ENCODE results near the gene INSIG1. TPM values are rescaled to one million over a fixed set of nuclear protein-coding genes. Genes with fewer than 3 reads are reported as not detected.

The INSIG1 gene
- polyA plus RNA-seq, 1 of the 3 experiments (the other 2 are of a cell fraction) = 6.4 TPM

DNA sequence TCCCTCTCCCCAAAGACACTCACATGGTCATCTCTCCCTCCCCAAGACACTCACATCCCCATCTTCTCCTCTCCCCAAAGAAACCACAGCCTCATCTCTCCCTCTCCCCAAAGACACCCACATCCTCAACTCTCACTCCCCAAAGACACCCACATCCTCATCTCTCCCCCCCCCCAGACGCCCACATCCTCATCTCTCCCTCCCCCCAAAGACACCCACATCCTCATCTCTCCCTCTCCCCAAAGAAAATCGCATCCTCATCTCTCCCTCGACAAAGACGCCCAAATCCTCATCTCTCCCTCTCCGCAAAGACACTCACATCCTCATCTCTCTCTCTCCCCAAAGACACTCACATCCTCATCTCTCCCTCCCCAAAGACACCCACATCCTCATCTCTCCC lies 31.5 kb downstream of the INSIG1 start:
- no peak overlapping the region for H2AFZ ChIP-seq (ENCODE audit: low read depth)
- no peaks in the 10 kb centered on the region for H4K20me1 ChIP-seq (ENCODE audit: insufficient read depth)
- CTCF ChIA-PET = no interaction called here
- no peaks in the 10 kb centered on the region for H3K36me3 ChIP-seq (replicated peaks in 1 of 2; ENCODE audit: control insufficient read depth in 1 of 2, insufficient read depth in 2 of 2, low read length in 1 of 2)
- H3K4me1 ChIP-seq (ENCODE audit: control insufficient read depth in 1 of 2, insufficient read depth in 2 of 2, low read depth in 1 of 2, low read length in 1 of 2) = no peaks in the 10 kb centered on the region; a peak in 1 of 4 replicates
- WGBS (ENCODE audit: low lambda C conversion rate) = 0% methylated on average over 1 of the region's 5 CpGs
- H3K9me3 ChIP-seq = no peaks in the 10 kb centered on the region
- DNase-seq = no peak
- H3K9ac ChIP-seq = no peak overlapping the region
- H3K4me3 ChIP-seq (ENCODE audit: low read depth in 2 of 2, low read length in 1 of 2) = no peak overlapping the region
- TF ChIP-seq, protein P1, sequence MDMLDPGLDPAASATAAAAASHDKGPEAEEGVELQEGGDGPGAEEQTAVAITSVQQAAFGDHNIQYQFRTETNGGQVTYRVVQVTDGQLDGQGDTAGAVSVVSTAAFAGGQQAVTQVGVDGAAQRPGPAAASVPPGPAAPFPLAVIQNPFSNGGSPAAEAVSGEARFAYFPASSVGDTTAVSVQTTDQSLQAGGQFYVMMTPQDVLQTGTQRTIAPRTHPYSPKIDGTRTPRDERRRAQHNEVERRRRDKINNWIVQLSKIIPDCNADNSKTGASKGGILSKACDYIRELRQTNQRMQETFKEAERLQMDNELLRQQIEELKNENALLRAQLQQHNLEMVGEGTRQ (IDR thresholded peaks at IDR 0.05; ENCODE audit: borderline replicate concordance, low read depth, low read length) = no peak
- TF ChIP-seq TEAD4 (IDR thresholded peaks at IDR 0.05; ENCODE audit: borderline replicate concordance, insufficient read depth) (no peak), MEF2A (IDR thresholded peaks at IDR 0.05; ENCODE audit: borderline replicate concordance, low read depth) (no peak), FOXJ3 (CRISPR knock-in tag; IDR thresholded peaks at IDR 0.05) (no peak), GATA2 (CRISPR knock-in tag; IDR thresholded peaks at IDR 0.05) (no peak), RCOR1 (IDR thresholded peaks at IDR 0.05; ENCODE audit: low read length) (no peak), SIN3A (IDR thresholded peaks at IDR 0.05; ENCODE audit: borderline replicate concordance, low read depth, low read length) (no peak), YY1 (IDR thresholded peaks at IDR 0.05; ENCODE audit: low read depth) (no peak), JUND (IDR thresholded peaks at IDR 0.05) (no peak), NRF1 (IDR thresholded peaks at IDR 0.05; ENCODE audit: low read depth, low read length) (no peak), NFIC (IDR thresholded peaks at IDR 0.05; ENCODE audit: borderline replicate concordance) (no peak)
- TF ChIP-seq, protein P2, sequence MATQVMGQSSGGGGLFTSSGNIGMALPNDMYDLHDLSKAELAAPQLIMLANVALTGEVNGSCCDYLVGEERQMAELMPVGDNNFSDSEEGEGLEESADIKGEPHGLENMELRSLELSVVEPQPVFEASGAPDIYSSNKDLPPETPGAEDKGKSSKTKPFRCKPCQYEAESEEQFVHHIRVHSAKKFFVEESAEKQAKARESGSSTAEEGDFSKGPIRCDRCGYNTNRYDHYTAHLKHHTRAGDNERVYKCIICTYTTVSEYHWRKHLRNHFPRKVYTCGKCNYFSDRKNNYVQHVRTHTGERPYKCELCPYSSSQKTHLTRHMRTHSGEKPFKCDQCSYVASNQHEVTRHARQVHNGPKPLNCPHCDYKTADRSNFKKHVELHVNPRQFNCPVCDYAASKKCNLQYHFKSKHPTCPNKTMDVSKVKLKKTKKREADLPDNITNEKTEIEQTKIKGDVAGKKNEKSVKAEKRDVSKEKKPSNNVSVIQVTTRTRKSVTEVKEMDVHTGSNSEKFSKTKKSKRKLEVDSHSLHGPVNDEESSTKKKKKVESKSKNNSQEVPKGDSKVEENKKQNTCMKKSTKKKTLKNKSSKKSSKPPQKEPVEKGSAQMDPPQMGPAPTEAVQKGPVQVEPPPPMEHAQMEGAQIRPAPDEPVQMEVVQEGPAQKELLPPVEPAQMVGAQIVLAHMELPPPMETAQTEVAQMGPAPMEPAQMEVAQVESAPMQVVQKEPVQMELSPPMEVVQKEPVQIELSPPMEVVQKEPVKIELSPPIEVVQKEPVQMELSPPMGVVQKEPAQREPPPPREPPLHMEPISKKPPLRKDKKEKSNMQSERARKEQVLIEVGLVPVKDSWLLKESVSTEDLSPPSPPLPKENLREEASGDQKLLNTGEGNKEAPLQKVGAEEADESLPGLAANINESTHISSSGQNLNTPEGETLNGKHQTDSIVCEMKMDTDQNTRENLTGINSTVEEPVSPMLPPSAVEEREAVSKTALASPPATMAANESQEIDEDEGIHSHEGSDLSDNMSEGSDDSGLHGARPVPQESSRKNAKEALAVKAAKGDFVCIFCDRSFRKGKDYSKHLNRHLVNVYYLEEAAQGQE (IDR thresholded peaks at IDR 0.05; ENCODE audit: low read depth, low read length) = no peak
- TF ChIP-seq, protein P3, sequence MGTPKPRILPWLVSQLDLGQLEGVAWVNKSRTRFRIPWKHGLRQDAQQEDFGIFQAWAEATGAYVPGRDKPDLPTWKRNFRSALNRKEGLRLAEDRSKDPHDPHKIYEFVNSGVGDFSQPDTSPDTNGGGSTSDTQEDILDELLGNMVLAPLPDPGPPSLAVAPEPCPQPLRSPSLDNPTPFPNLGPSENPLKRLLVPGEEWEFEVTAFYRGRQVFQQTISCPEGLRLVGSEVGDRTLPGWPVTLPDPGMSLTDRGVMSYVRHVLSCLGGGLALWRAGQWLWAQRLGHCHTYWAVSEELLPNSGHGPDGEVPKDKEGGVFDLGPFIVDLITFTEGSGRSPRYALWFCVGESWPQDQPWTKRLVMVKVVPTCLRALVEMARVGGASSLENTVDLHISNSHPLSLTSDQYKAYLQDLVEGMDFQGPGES (IDR thresholded peaks at IDR 0.05; ENCODE audit: low read depth, low read length) = no peak
- TF ChIP-seq, protein P4, sequence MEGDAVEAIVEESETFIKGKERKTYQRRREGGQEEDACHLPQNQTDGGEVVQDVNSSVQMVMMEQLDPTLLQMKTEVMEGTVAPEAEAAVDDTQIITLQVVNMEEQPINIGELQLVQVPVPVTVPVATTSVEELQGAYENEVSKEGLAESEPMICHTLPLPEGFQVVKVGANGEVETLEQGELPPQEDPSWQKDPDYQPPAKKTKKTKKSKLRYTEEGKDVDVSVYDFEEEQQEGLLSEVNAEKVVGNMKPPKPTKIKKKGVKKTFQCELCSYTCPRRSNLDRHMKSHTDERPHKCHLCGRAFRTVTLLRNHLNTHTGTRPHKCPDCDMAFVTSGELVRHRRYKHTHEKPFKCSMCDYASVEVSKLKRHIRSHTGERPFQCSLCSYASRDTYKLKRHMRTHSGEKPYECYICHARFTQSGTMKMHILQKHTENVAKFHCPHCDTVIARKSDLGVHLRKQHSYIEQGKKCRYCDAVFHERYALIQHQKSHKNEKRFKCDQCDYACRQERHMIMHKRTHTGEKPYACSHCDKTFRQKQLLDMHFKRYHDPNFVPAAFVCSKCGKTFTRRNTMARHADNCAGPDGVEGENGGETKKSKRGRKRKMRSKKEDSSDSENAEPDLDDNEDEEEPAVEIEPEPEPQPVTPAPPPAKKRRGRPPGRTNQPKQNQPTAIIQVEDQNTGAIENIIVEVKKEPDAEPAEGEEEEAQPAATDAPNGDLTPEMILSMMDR (IDR thresholded peaks at IDR 0.05) = no peak
- H3K79me2 ChIP-seq (ENCODE audit: insufficient read depth) = no peaks in the 10 kb centered on the region
- no peak overlapping the region for H3K4me2 ChIP-seq
- POLR2A ChIA-PET = no interaction called here
- H3K27me3 ChIP-seq (ENCODE audit: insufficient read depth) = no peaks in the 10 kb centered on the region
- H3K9me2 ChIP-seq = no peaks in the 10 kb centered on the region
- H3F3A ChIP-seq (replicated peaks; ENCODE audit: insufficient read depth) = no peaks in the 10 kb centered on the region
- H3K27ac ChIP-seq (ENCODE audit: low read depth in 2 of 2, low read length in 1 of 2) = no peak overlapping the region

All from SK-N-SH (cell line).